ENCODE data around the gene ARVCF.

GRCh38 chr22:19975707-19976035 is 41.0 kb downstream of the ARVCF start:
- TF ChIP-seq FOXP2 (optimal IDR thresholded peaks at IDR 0.05; ENCODE audit: borderline replicate concordance, extremely low read depth, extremely low read length, insufficient read depth) (no peak), TAF1 (IDR thresholded peaks at IDR 0.05; ENCODE audit: borderline replicate concordance, insufficient read depth, low read length) (no peak), POLR2AphosphoS5 (IDR thresholded peaks at IDR 0.05; ENCODE audit: low read depth, low read length) (no peak)

All from PFSK-1 (cell line).